Gastroesophageal sphincter (tissue), 3 donors: ENCODE results near the gene SLC9A7.

Experiments
- EP300 ChIP-seq: sonication (generic); formaldehyde crosslinking; IDR thresholded peaks from one replicate; pipeline ENCODE4 v1.6.1; 2017; ENCODE audit warnings: antibody characterized with exemption, mild to moderate bottlenecking
- POLR2A ChIP-seq, 2 donors: fragments of 450-650 bp; IDR thresholded peaks; one replicate each; pipeline ENCODE4 v1.6.1; 2017; ENCODE audit warnings: antibody characterized with exemption in 2 of 2, mild to moderate bottlenecking in 2 of 2, moderate library complexity in 1 of 2
- POLR2AphosphoS5 ChIP-seq: sonication (generic); formaldehyde crosslinking; IDR thresholded peaks from one replicate; pipeline ENCODE4 v1.6.1; 2017; ENCODE audit warnings: antibody characterized with exemption
- TF ChIP-seq, protein P1 (sequence below), 4 experiments: fragments of 200-600 bp in 2 of 4; fragments of 450-650 bp in 2 of 4; sonication (generic) in 1 of 4; IDR thresholded peaks; one replicate each; pipeline ENCODE4 v1.5.1; 2017 to 2019; ENCODE audit warnings: antibody characterized with exemption in 4 of 4, mild to moderate bottlenecking in 2 of 4, moderate library complexity in 2 of 4

DNA sequence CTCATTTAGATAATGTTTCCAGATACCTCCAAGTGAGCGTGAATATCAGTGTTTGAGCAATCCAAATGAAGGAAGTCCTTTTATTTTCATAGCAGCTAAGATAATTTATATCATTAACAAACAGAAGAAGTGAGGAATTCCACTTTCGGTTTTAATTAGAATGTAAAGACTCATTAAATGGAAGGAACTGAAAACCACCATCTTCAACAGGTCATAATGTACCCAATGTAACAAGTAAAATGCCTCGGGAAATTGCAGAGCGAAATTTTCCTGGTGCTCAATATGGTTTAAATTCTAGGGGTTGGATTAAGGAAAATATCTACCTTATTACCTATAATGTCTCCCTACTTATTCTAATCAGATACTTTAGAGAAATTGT lies 33.9 kb upstream of the SLC9A7 start:
- TF ChIP-seq EP300 (no peak), POLR2A (IDR thresholded peaks at IDR 0.05) (no peak), POLR2AphosphoS5 (no peak)
- TF ChIP-seq, protein P1, sequence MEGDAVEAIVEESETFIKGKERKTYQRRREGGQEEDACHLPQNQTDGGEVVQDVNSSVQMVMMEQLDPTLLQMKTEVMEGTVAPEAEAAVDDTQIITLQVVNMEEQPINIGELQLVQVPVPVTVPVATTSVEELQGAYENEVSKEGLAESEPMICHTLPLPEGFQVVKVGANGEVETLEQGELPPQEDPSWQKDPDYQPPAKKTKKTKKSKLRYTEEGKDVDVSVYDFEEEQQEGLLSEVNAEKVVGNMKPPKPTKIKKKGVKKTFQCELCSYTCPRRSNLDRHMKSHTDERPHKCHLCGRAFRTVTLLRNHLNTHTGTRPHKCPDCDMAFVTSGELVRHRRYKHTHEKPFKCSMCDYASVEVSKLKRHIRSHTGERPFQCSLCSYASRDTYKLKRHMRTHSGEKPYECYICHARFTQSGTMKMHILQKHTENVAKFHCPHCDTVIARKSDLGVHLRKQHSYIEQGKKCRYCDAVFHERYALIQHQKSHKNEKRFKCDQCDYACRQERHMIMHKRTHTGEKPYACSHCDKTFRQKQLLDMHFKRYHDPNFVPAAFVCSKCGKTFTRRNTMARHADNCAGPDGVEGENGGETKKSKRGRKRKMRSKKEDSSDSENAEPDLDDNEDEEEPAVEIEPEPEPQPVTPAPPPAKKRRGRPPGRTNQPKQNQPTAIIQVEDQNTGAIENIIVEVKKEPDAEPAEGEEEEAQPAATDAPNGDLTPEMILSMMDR (IDR thresholded peaks at IDR 0.05) = no peak
